HEK293 (cell line): ENCODE data around the gene RIPOR3.

ENCODE experiments used
- TCF7L2 ChIP-seq: IDR thresholded peaks from 2 replicates; pipeline ENCODE4 v1.6.1; 2011; ENCODE audit warnings: low read depth, mild to moderate bottlenecking, inconsistent platforms, low read length, moderate library complexity, borderline replicate concordance
- YY1 ChIP-seq: fragments of 450-650 bp; formaldehyde crosslinking; IDR thresholded peaks from 2 replicates; pipeline ENCODE4 v1.5.1; 2018; ENCODE audit warnings: missing biosample characterization, missing genetic modification characterization
- ZBTB7A ChIP-seq: fragments of 450-650 bp; formaldehyde crosslinking; IDR thresholded peaks from 2 replicates; pipeline ENCODE4 v1.5.1; 2016; ENCODE audit warnings: low read depth, missing biosample characterization, missing genetic modification characterization
- ZNF114 ChIP-seq: fragments of 450-650 bp; formaldehyde crosslinking; IDR thresholded peaks from 2 replicates; pipeline ENCODE4 v1.5.0; 2017; ENCODE audit warnings: missing biosample characterization, missing genetic modification characterization
- ZNF146 ChIP-seq: fragments of 450-650 bp; formaldehyde crosslinking; IDR thresholded peaks from 2 replicates; pipeline ENCODE4 v1.5.1; 2016; ENCODE audit warnings: missing biosample characterization, missing genetic modification characterization
- ZNF214 ChIP-seq: fragments of 450-650 bp; formaldehyde crosslinking; IDR thresholded peaks from 2 replicates; pipeline ENCODE4 v1.5.1; 2017; ENCODE audit warnings: missing biosample characterization, mild to moderate bottlenecking, missing genetic modification characterization, borderline replicate concordance
- ZNF416 ChIP-seq: fragments of 450-650 bp; formaldehyde crosslinking; IDR thresholded peaks from 2 replicates; pipeline ENCODE4 v1.5.1; 2016; ENCODE audit warnings: missing biosample characterization, missing genetic modification characterization
- ZNF654 ChIP-seq: fragments of 450-650 bp; formaldehyde crosslinking; IDR thresholded peaks from 2 replicates; pipeline ENCODE4 v1.5.1; 2016; ENCODE audit warnings: low read depth, missing biosample characterization, missing genetic modification characterization
- ZNF664 ChIP-seq: fragments of 450-650 bp; formaldehyde crosslinking; IDR thresholded peaks from 2 replicates; pipeline ENCODE4 v1.5.1; 2016; ENCODE audit warnings: missing biosample characterization, missing genetic modification characterization
- TF ChIP-seq, protein P1 (sequence below): fragments of 450-650 bp; formaldehyde crosslinking; IDR thresholded peaks from 2 replicates; pipeline ENCODE4 v1.5.1; 2016; ENCODE audit warnings: missing biosample characterization, missing genetic modification characterization
- TF ChIP-seq, protein P2 (sequence below): fragments of 450-650 bp; formaldehyde crosslinking; IDR thresholded peaks from 2 replicates; pipeline ENCODE4 v1.5.1; 2016; ENCODE audit warnings: missing biosample characterization, missing genetic modification characterization, low read depth

DNA sequence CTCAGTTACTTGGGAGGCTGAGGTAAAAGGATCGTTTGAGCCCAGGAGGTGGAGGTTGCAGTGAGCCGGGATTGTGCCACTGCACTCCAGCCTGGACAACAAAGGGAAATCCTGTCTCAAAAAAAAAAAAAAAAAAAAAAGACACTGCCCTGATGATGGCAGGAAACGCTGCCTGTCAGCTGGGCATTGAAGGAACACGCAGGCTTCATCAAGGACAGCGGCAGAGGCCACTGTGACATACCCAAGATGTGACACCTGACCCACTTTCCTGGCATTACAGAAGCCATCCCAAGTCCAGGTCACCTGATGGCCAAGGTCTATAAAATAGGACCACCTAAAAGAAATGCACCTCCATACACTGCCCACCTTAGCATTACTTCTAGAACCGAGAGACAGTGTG lies 75.9 kb downstream of the RIPOR3 start:
- TF ChIP-seq ZNF114 (tag by site-specific recombination) (no peak), ZNF416 (tag by site-specific recombination) (no peak), ZBTB7A (tag by site-specific recombination) (no peak), ZNF146 (no peak), ZNF664 (tag by site-specific recombination) (no peak), ZNF214 (tag by site-specific recombination) (no peak), ZNF654 (tag by site-specific recombination) (no peak), YY1 (tag by site-specific recombination) (no peak), TCF7L2 (no peak)
- TF ChIP-seq, protein P1, sequence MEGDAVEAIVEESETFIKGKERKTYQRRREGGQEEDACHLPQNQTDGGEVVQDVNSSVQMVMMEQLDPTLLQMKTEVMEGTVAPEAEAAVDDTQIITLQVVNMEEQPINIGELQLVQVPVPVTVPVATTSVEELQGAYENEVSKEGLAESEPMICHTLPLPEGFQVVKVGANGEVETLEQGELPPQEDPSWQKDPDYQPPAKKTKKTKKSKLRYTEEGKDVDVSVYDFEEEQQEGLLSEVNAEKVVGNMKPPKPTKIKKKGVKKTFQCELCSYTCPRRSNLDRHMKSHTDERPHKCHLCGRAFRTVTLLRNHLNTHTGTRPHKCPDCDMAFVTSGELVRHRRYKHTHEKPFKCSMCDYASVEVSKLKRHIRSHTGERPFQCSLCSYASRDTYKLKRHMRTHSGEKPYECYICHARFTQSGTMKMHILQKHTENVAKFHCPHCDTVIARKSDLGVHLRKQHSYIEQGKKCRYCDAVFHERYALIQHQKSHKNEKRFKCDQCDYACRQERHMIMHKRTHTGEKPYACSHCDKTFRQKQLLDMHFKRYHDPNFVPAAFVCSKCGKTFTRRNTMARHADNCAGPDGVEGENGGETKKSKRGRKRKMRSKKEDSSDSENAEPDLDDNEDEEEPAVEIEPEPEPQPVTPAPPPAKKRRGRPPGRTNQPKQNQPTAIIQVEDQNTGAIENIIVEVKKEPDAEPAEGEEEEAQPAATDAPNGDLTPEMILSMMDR, result no peak
- TF ChIP-seq, protein P2, sequence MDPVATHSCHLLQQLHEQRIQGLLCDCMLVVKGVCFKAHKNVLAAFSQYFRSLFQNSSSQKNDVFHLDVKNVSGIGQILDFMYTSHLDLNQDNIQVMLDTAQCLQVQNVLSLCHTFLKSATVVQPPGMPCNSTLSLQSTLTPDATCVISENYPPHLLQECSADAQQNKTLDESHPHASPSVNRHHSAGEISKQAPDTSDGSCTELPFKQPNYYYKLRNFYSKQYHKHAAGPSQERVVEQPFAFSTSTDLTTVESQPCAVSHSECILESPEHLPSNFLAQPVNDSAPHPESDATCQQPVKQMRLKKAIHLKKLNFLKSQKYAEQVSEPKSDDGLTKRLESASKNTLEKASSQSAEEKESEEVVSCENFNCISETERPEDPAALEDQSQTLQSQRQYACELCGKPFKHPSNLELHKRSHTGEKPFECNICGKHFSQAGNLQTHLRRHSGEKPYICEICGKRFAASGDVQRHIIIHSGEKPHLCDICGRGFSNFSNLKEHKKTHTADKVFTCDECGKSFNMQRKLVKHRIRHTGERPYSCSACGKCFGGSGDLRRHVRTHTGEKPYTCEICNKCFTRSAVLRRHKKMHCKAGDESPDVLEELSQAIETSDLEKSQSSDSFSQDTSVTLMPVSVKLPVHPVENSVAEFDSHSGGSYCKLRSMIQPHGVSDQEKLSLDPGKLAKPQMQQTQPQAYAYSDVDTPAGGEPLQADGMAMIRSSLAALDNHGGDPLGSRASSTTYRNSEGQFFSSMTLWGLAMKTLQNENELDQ (tag by site-specific recombination), result no peak
